IMR-90 (cell line): Measurements from ENCODE around the gene GIPC3.

ENCODE experiments used
- CHD1 ChIP-seq: IDR thresholded peaks from 2 replicates; pipeline ENCODE4 v1.6.1; 2012; ENCODE audit warnings: low read depth, low read length, improper control_type of control experiment
- FOS ChIP-seq: fragments of 150-350 bp; IDR thresholded peaks from 2 replicates; pipeline ENCODE4 v1.6.1; 2016; ENCODE audit warnings: low read depth, low read length
- MAFK ChIP-seq: IDR thresholded peaks from 2 replicates; pipeline ENCODE4 v1.6.1; 2012; ENCODE audit warnings: low read depth, low read length, improper control_type of control experiment
- MAZ ChIP-seq: IDR thresholded peaks from 2 replicates; pipeline ENCODE4 v1.6.1; 2012; ENCODE audit warnings: low read depth, mild to moderate bottlenecking, low read length, improper control_type of control experiment, moderate library complexity, borderline replicate concordance
- NFE2L2 ChIP-seq: fragments of 150-350 bp; IDR thresholded peaks from 2 replicates; pipeline ENCODE4 v1.6.1; 2016; ENCODE audit warnings: low read depth, mild to moderate bottlenecking, low read length
- POLR2A ChIP-seq: IDR thresholded peaks from 2 replicates; pipeline ENCODE4 v1.6.1; 2012; ENCODE audit warnings: mild to moderate bottlenecking, low read depth, low read length
- RCOR1 ChIP-seq: IDR thresholded peaks from 2 replicates; pipeline ENCODE4 v1.6.1; 2012; ENCODE audit warnings: mild to moderate bottlenecking, low read length, improper control_type of control experiment; ENCODE audit not compliant: insufficient replicate concordance
- USF2 ChIP-seq: fragments of 150-350 bp; IDR thresholded peaks from 2 replicates; pipeline ENCODE4 v1.6.1; 2017; ENCODE audit warnings: mild to moderate bottlenecking, antibody characterized with exemption, low read length, low read depth
- TF ChIP-seq, protein P1 (sequence below): conservative IDR thresholded peaks from 2 replicates; pipeline ENCODE4 v1.5.1; 2012; ENCODE audit warnings: mild to moderate bottlenecking, low read depth, low read length, improper control_type of control experiment

DNA sequence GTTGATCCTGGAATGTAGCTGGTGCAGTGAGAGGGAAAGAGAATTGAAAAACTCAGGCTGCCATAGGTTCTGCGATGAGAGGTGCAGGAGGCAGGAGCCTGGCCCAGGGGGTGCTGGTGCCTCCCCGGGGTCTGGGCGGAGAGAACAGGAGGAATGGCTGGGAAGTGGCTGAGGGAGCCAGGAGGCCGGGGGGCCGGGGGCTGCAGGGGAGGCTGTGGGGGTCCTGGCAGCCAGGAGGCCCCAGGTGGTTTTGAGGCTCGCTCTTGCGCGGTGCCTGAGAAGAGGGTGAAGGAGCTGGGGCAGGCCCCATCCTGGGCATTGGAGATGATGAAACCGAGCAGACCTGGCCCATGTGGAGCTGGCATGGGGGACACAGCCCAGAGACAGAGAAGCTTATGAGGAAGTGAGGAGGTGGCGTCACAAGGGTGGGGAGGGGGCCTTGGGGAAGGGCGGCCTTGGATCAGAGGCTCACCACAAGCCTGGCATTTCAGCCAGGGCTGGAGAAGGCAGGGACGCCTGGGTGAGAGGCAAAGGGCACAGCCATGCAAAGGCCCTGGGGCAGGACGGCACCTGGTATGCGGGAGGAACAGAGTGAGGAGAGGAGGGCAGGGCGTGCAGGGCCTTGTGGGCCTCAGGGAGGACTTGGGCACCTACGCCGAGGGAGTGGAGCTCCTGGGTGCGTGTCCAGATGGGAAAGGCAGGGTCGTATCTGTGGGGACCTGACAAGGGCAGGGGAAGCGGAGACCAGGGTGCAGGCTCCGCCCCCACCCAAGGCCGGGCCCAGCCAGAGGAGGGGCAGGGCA is 47.6 kb upstream of the GIPC3 start:
- TF ChIP-seq, protein P1, sequence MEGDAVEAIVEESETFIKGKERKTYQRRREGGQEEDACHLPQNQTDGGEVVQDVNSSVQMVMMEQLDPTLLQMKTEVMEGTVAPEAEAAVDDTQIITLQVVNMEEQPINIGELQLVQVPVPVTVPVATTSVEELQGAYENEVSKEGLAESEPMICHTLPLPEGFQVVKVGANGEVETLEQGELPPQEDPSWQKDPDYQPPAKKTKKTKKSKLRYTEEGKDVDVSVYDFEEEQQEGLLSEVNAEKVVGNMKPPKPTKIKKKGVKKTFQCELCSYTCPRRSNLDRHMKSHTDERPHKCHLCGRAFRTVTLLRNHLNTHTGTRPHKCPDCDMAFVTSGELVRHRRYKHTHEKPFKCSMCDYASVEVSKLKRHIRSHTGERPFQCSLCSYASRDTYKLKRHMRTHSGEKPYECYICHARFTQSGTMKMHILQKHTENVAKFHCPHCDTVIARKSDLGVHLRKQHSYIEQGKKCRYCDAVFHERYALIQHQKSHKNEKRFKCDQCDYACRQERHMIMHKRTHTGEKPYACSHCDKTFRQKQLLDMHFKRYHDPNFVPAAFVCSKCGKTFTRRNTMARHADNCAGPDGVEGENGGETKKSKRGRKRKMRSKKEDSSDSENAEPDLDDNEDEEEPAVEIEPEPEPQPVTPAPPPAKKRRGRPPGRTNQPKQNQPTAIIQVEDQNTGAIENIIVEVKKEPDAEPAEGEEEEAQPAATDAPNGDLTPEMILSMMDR: no peak
- TF ChIP-seq USF2: no peak
- TF ChIP-seq CHD1: no peak
- TF ChIP-seq RCOR1: no peak
- no peak for TF ChIP-seq POLR2A
- no peak for TF ChIP-seq NFE2L2
- no peak for TF ChIP-seq FOS
- no peak for TF ChIP-seq MAZ
- no peak for TF ChIP-seq MAFK
